Measurements from ENCODE around the gene ALMS1.
"Not testable (repeated sequence)": the region's sequence is repeated elsewhere in the genome, so short reads cannot be mapped to it uniquely, and the experiment has no call there.

The ALMS1 gene

DNA sequence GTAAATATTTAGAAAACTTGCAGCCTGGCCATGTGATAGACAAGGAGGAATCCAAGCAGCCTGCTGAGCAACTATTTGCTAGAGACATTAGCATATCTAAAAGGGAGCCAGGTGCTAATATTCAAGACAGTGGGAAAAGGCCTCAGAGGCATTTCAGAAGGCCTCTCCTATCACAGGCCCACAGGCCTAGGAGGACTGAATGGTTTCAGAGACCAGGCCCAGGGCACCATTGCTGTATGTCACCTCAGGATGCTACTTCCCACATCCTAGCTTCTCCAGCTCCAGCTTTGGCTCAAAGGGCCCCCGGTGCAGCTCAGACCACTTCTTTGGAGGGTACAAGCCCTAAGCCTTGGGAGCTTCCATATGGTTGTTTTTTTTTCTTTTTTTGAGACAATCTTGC, 252.8 kb downstream of the ALMS1 start:
- no peak for DNase-seq (ENCODE audit: low spot score)
- TF ChIP-seq, protein P1, sequence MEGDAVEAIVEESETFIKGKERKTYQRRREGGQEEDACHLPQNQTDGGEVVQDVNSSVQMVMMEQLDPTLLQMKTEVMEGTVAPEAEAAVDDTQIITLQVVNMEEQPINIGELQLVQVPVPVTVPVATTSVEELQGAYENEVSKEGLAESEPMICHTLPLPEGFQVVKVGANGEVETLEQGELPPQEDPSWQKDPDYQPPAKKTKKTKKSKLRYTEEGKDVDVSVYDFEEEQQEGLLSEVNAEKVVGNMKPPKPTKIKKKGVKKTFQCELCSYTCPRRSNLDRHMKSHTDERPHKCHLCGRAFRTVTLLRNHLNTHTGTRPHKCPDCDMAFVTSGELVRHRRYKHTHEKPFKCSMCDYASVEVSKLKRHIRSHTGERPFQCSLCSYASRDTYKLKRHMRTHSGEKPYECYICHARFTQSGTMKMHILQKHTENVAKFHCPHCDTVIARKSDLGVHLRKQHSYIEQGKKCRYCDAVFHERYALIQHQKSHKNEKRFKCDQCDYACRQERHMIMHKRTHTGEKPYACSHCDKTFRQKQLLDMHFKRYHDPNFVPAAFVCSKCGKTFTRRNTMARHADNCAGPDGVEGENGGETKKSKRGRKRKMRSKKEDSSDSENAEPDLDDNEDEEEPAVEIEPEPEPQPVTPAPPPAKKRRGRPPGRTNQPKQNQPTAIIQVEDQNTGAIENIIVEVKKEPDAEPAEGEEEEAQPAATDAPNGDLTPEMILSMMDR (IDR thresholded peaks at IDR 0.05; ENCODE audit: extremely low read depth, missing control alignments): no peak

DNA sequence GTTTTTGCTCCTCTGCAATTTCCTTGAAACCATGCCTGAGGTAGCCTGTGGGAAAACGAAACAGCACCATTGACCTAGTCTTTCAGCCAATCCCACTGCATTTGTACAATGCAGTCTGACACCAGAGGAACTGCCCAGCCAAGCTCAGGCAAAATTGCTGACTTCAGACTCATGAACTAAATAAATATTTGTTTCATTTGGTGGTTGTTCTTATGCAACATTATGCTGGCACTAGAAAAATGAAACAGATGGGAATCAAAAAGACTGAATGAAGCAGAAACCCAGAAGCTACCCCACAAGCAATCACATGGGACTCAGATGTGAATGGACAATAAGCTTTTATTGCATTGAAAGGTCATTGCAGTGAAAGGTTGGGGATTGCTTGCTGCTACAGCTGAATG, 254.9 kb downstream of the ALMS1 start:
- TF ChIP-seq, protein P1 (IDR thresholded peaks at IDR 0.05; ENCODE audit: extremely low read depth, missing control alignments): no peak
- DNase-seq (ENCODE audit: low spot score): no peak

DNA sequence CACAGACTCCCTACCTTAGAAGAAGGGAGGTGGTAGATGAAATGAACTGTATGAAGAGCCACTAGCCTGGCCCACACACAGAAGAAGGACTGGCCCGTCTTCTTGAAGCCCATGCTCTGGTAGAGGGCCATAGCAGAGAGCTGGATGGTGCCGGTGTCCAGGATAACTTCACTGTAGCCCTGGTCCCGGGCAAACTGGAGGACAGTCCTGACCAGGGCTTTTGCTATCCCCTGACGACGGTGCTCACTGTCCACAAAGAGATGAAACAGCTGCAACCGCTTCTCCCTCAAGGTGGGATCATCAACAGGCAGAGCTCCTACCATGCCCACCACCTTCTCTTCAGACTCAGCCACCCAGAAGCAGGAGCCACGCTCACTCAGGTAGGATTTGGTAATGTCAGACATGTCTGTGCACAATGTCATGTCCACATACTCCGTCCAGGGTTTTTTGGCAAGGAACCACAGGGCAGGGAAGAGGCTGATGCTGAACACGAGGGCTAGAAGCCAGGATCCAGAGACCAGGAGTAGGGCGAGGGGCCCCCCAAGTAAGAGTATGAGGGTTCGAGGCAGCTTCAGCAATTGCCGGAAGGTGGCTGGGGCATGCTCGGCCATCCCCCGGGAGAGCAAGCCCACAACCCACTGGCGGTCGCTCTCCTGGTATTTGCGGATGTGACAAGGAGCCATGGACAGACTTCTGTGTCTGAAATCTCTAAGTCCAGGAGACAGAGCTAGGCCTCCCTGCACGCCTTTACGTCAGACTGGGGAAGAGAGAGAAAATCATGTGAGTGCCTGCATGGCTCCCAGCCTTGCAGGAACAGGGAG, 255.5 kb downstream of the ALMS1 start:
- DNase-seq (ENCODE audit: low spot score): no peak
- TF ChIP-seq, protein P1 (IDR thresholded peaks at IDR 0.05; ENCODE audit: extremely low read depth, missing control alignments): no peak

DNA sequence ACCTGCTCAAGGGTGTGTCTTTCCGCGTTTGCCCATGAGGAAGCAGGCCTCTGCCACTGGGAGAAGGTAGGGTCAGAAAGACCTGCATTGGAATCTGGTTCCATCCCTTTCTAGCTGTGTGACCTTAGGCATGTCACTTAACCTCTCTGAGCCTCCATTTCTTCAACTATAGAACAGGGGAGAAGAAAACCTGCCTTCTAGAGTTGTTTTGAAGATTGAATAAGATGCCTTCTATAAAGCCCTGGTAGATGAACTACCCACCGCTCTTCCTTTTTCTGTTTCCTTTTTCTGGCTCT, 256.1 kb downstream of the ALMS1 start:
- TF ChIP-seq, protein P1 (IDR thresholded peaks at IDR 0.05; ENCODE audit: extremely low read depth, missing control alignments): no peak
- no peak for DNase-seq (ENCODE audit: low spot score)

DNA sequence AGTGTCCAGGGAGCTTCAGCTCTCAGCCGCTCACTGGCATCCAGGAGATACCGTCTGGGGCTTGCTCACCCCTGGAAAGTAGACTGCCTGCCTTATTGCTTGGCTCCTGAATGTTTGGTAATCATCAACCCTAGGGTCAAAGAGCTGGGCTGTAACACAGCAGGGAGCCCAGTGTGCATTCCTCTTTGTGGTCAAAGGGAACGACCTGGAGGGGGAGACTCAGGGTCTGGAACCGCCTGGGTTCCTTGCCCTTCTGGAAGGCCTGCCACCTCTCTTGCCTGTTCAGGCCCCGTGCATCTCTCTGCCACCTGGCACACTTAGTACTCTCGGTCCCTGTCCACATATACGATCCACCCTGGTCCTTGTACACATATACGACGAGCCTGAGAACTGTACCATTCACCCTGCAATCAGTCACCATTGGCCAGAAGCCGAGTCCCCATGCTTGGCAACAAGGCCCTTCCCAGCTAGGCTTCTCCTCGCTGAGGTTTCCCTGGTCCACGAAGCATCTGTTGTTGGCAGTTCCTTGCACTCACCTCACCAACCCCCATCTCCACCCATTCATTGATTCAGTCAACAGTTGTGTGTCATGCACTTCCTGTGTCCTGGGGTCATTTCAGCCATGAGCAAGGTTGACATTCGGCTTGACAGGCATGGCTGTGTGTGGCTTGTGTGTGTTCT, 256.8 kb downstream of the ALMS1 start, which contains the start of gene NAT8:
Gene NAT8 (minus strand): TSS at position 85 of the 681 bp plus-strand sequence. CDS start 794 bp downstream, outside the sequence.
- TF ChIP-seq, protein P1 (IDR thresholded peaks at IDR 0.05; ENCODE audit: extremely low read depth, missing control alignments): no peak
- DNase-seq (ENCODE audit: low spot score): no peak

DNA sequence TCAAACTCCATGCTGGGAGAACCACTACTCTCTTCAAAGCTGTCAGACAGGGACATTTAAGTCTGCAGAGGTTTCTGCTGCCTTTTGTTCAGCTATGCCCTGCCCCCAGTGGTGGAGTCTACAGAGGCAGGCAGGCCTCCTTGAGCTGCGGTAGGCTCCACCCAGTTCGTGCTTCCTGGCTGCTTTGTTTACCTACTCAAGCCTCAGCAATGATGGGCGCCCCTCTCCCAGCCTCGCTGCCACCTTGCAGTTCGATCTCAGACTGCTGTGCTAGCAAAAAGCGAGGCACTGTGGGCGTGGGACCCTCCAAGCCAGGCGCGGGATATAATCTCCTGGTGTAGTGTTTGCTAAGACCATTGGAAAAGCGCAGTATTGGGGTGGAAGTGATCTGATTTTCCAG, 262.1 kb downstream of the ALMS1 start:
- not testable (repeated sequence) for DNase-seq (ENCODE audit: low spot score)

DNA sequence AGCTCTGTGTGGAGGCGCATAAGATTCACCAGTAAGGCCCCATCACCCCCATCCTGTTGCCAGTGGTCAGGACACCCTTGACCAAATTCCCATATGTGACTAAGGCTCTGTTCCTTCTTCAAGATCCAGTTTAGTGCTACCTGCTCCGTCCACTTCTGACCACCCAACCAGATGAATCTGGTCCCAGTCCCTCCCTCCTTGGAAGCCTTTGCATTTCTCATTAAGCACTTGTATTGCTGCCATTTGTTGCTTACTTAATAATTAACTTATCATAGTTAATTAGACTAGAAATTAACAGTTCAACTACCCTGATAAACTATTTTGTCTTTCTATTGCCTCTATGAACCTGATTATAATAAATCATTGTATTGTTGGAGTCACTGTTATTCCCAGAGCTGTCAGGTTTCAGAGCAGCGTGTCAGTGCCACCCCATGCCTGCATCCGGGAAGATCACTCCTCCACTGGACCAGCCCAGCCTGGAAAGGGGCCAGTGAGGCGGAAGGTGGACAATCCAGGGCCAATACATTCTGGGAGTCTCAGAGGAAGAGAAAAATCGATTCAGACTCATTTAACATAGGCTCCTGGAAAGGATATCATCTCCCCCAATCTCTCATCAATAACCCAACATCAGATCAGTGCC, 266.1 kb downstream of the ALMS1 start:
- TF ChIP-seq, protein P1 (IDR thresholded peaks at IDR 0.05; ENCODE audit: extremely low read depth, missing control alignments): no peak
- DNase-seq (ENCODE audit: low spot score): no peak
